Measurements from ENCODE around the gene SUN5.
A peak's percentile ranks its signal among the peaks of the same experiment; 100 is the strongest.
"Not testable (repeated sequence)": the region's sequence is repeated elsewhere in the genome, so short reads cannot be mapped to it uniquely, and the experiment has no call there.

SUN5 gene

DNA sequence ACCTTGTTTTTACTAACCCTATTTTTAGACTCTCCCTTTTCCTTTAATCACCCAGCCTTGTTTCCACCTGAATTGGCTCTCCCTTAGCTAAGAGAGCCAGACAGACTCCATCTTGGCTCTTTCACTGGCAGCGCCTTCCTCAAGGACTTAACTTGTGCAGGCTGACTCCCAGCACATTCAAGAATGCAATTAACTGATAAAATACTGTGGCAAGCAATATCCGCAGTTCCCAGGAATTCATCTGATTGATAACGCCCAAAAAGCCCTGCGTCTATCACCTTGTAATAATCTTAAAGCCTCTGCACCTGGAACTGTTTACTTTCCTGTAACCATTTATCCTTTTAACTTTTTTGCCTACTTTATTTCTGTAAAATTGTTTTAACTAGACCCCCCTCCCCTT lies 29.1 kb downstream of the SUN5 start:
- not testable (repeated sequence) for H3K36me3 ChIP-seq (ENCODE audit: control insufficient read depth, insufficient read depth, low read length); H3K4me3 ChIP-seq (ENCODE audit: low read depth, low read length); H3K9me3 ChIP-seq (ENCODE audit: control insufficient read depth, insufficient read depth, low read length); H3K9ac ChIP-seq (ENCODE audit: low read depth, low read length); H3K27me3 ChIP-seq (ENCODE audit: control insufficient read depth, insufficient read depth, low read length)
- peaks cover 10% of the 10 kb centered on the region for H3K4me1 ChIP-seq (ENCODE audit: control insufficient read depth, insufficient read depth, low read length)

DNA sequence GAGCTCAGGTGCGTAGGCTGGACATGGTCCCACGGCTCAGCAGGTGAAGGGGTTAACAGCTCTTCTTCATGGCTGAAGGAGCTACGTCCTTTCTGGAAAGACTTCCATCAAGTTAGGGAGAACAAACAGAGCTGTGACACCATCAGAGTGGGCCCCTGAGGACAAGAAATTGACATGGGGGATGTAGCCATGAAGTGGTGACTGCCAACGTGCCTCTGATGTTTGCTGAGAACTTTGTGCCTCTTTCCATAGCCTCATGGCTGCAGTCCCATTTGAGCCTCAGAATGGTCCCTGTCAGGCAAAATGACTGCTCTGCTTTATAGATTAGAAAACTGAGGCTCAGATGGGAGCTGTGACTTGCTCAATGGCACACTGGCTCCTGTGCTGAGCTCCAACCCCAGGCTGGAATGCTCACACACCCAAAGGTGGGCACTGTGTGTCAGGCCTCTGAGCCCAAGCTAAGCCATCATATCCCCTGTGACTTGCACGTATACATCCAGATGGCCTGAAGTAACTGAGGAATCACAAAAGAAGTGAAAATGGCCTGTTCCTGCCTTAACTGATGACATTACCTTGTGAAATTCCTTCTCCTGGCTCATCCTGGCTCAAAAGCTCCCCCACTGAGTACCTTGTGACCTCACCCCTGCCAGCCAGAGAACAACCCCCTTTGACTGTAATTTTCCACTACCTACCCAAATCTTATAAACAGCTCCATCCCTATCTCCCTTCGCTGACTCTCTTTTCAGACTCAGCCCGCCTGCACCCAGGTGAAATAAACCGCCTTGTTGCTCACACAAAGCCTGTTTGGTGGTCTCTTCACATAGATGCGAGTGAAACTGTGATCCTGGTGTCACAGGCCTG lies 29.8 kb downstream of the SUN5 start:
- H3K4me3 ChIP-seq (ENCODE audit: low read depth, low read length); H3K36me3 ChIP-seq (ENCODE audit: control insufficient read depth, insufficient read depth, low read length); H3K27me3 ChIP-seq (ENCODE audit: control insufficient read depth, insufficient read depth, low read length); H3K9me3 ChIP-seq (ENCODE audit: control insufficient read depth, insufficient read depth, low read length); H3K9ac ChIP-seq (ENCODE audit: low read depth, low read length): not testable (repeated sequence)
- peaks cover 10% of the 10 kb centered on the region for H3K4me1 ChIP-seq (ENCODE audit: control insufficient read depth, insufficient read depth, low read length)

DNA sequence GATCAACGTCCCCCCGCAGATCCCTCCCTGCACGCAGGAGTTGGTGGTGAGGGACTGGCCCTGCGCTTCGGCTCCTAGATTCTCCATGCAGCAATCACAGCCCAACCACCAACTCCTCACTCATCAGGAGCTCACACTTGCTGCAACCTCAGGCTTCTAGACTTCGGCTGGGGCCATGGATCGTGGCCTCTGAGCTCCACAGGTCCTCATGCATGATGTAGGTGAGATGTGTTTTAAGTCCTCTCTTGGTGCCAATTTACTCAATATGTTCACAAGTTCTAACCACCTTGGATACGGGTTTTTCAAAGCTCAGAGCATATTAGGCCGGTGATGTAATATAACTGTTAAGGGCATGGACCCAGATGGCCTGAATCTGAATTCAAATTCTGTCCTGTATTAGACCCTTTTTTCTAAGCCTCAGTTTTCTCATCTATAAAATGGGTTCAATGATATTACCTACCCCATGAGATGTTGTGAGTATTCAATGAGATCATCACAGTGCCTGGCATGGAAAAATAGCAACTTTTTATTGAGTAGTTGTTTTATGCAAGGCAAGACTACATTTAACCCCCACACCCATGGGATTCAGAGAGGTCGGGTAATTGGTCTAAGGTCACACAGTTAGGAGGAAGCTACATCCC lies 31.0 kb downstream of the SUN5 start:
- no peaks in the 10 kb centered on the region for H3K36me3 ChIP-seq (ENCODE audit: control insufficient read depth, insufficient read depth, low read length)
- H3K27me3 ChIP-seq (ENCODE audit: control insufficient read depth, insufficient read depth, low read length): no peaks in the 10 kb centered on the region
- no peaks in the 10 kb centered on the region for H3K9me3 ChIP-seq (ENCODE audit: control insufficient read depth, insufficient read depth, low read length)
- no peak overlapping the region for H3K9ac ChIP-seq (ENCODE audit: low read depth, low read length)
- peaks cover 10% of the 10 kb centered on the region for H3K4me1 ChIP-seq (ENCODE audit: control insufficient read depth, insufficient read depth, low read length)
- no peak overlapping the region for H3K4me3 ChIP-seq (ENCODE audit: low read depth, low read length)

GRCh38 chr20:32972181-32973076 lies 31.8 kb downstream of the SUN5 start:
- Histone ChIP-seq H3K4me3 (ENCODE audit: low read depth, low read length) (no peak overlapping the region), H3K9me3 (ENCODE audit: control insufficient read depth, insufficient read depth, low read length) (no peaks in the 10 kb centered on the region), H3K4me1 (ENCODE audit: control insufficient read depth, insufficient read depth, low read length) (peaks cover 10% of the 10 kb centered on the region), H3K9ac (ENCODE audit: low read depth, low read length) (peak overlapping the region; percentile 5), H3K27me3 (ENCODE audit: control insufficient read depth, insufficient read depth, low read length) (no peaks in the 10 kb centered on the region), H3K36me3 (ENCODE audit: control insufficient read depth, insufficient read depth, low read length) (no peaks in the 10 kb centered on the region)

GRCh38 chr20:32971703-32972161 lies 32.5 kb downstream of the SUN5 start:
- Histone ChIP-seq H3K4me3 (ENCODE audit: low read depth, low read length) (no peak overlapping the region), H3K27me3 (ENCODE audit: control insufficient read depth, insufficient read depth, low read length) (no peaks in the 10 kb centered on the region), H3K36me3 (ENCODE audit: control insufficient read depth, insufficient read depth, low read length) (no peaks in the 10 kb centered on the region), H3K4me1 (ENCODE audit: control insufficient read depth, insufficient read depth, low read length) (peaks cover 10% of the 10 kb centered on the region), H3K9me3 (ENCODE audit: control insufficient read depth, insufficient read depth, low read length) (no peaks in the 10 kb centered on the region), H3K9ac (ENCODE audit: low read depth, low read length) (no peak overlapping the region)

DNA sequence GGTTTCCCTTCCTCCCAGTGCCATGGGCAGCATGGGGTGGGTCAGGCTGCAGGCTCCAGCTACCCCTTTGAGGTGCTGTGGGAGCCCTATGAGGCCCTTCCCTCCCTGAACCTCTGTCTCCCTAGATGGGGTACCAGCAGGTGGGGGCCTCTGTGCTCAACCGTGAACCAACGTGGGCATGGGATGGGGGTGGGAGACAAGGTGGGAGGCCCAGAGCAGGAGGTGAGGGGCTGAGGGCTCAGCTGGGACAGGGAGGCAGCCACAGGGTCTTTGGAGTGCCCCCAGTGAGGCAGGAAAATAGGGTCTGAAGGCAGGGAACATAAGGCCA lies 33.3 kb downstream of the SUN5 start:
- Histone ChIP-seq H3K9me3 (ENCODE audit: control insufficient read depth, insufficient read depth, low read length) (no peaks in the 10 kb centered on the region), H3K4me3 (ENCODE audit: low read depth, low read length) (no peak overlapping the region), H3K9ac (ENCODE audit: low read depth, low read length) (no peak overlapping the region), H3K4me1 (ENCODE audit: control insufficient read depth, insufficient read depth, low read length) (peaks cover 10% of the 10 kb centered on the region), H3K36me3 (ENCODE audit: control insufficient read depth, insufficient read depth, low read length) (no peaks in the 10 kb centered on the region), H3K27me3 (ENCODE audit: control insufficient read depth, insufficient read depth, low read length) (no peaks in the 10 kb centered on the region)

GRCh38 chr20:32970115-32970972 lies 33.9 kb downstream of the SUN5 start:
- H3K36me3 ChIP-seq (ENCODE audit: control insufficient read depth, insufficient read depth, low read length): no peaks in the 10 kb centered on the region
- no peaks in the 10 kb centered on the region for H3K9me3 ChIP-seq (ENCODE audit: control insufficient read depth, insufficient read depth, low read length)
- peaks cover 10% of the 10 kb centered on the region for H3K4me1 ChIP-seq (ENCODE audit: control insufficient read depth, insufficient read depth, low read length)
- no peak overlapping the region for H3K4me3 ChIP-seq (ENCODE audit: low read depth, low read length)
- H3K9ac ChIP-seq (ENCODE audit: low read depth, low read length): no peak overlapping the region
- no peaks in the 10 kb centered on the region for H3K27me3 ChIP-seq (ENCODE audit: control insufficient read depth, insufficient read depth, low read length)

- no peaks in the 10 kb centered on the region for H3K27me3 ChIP-seq (ENCODE audit: control insufficient read depth, insufficient read depth, low read length)
- H3K4me3 ChIP-seq (ENCODE audit: low read depth, low read length): no peak overlapping the region
- peaks cover 10% of the 10 kb centered on the region for H3K4me1 ChIP-seq (ENCODE audit: control insufficient read depth, insufficient read depth, low read length)
- no peak overlapping the region for H3K9ac ChIP-seq (ENCODE audit: low read depth, low read length)
- no peaks in the 10 kb centered on the region for H3K9me3 ChIP-seq (ENCODE audit: control insufficient read depth, insufficient read depth, low read length)
- no peaks in the 10 kb centered on the region for H3K36me3 ChIP-seq (ENCODE audit: control insufficient read depth, insufficient read depth, low read length)
These were observed 34.7 kb downstream of the SUN5 start for GRCh38 chr20:32969356-32970114.

- no peaks in the 10 kb centered on the region for H3K9me3 ChIP-seq (ENCODE audit: control insufficient read depth, insufficient read depth, low read length)
- no peaks in the 10 kb centered on the region for H3K36me3 ChIP-seq (ENCODE audit: control insufficient read depth, insufficient read depth, low read length)
- H3K27me3 ChIP-seq (ENCODE audit: control insufficient read depth, insufficient read depth, low read length): no peaks in the 10 kb centered on the region
- H3K4me3 ChIP-seq (ENCODE audit: low read depth, low read length): no peak overlapping the region
- peaks cover 7% of the 10 kb centered on the region for H3K4me1 ChIP-seq (ENCODE audit: control insufficient read depth, insufficient read depth, low read length)
- H3K9ac ChIP-seq (ENCODE audit: low read depth, low read length): no peak overlapping the region
These were observed 35.6 kb downstream of the SUN5 start for GRCh38 chr20:32968478-32969241.

- no peak overlapping the region for H3K9ac ChIP-seq (ENCODE audit: low read depth, low read length)
- H3K4me1 ChIP-seq (ENCODE audit: control insufficient read depth, insufficient read depth, low read length): peaks cover 7% of the 10 kb centered on the region
- H3K4me3 ChIP-seq (ENCODE audit: low read depth, low read length): no peak overlapping the region
- H3K36me3 ChIP-seq (ENCODE audit: control insufficient read depth, insufficient read depth, low read length): no peaks in the 10 kb centered on the region
- no peaks in the 10 kb centered on the region for H3K27me3 ChIP-seq (ENCODE audit: control insufficient read depth, insufficient read depth, low read length)
- no peaks in the 10 kb centered on the region for H3K9me3 ChIP-seq (ENCODE audit: control insufficient read depth, insufficient read depth, low read length)
These were observed 36.2 kb downstream of the SUN5 start for GRCh38 chr20:32967961-32968457.

All from iPS-15b (cell line).